Keratinocyte (primary cell): ENCODE results near the gene GATA1.

Source experiments
- CTCF ChIP-seq, 3 experiments: IDR thresholded peaks in 1 of 3; conservative IDR thresholded peaks in 1 of 3; optimal IDR thresholded peaks in 1 of 3; 2 replicates in 2 of 3; 3 replicates in 1 of 3; pipeline versions ENCODE3 to v1.5.1; 2011; ENCODE audit warnings: low read length in 3 of 3, mild to moderate bottlenecking in 3 of 3, moderate library complexity in 2 of 3, control low read depth in 1 of 3, inconsistent platforms in 1 of 3; ENCODE audit not compliant: insufficient read depth in 2 of 3; ENCODE audit errors: extremely low read depth in 1 of 3
- EZH2 ChIP-seq: IDR thresholded peaks from one replicate; pipeline ENCODE4 v1.6.1; 2012; ENCODE audit warnings: inconsistent platforms, mild to moderate bottlenecking, low read length, moderate library complexity

- TF ChIP-seq CTCF (optimal IDR thresholded peaks at IDR 0.05 in 1 of 3, IDR thresholded peaks at IDR 0.05 in 1 of 3, conservative IDR thresholded peaks at IDR 0.05 in 1 of 3; ENCODE audit: extremely low read depth in 1 of 3, insufficient read depth in 2 of 3, low read length in 3 of 3) (no peak), EZH2 (no peak)
Observed at GRCh38 chrX:48791063-48791820, 4.9 kb downstream of the GATA1 start.
